ENCODE data around the gene CYTH1. TPM values are rescaled to one million over a fixed set of nuclear protein-coding genes. Genes with fewer than 3 reads are reported as not detected.

Gene CYTH1
- polyA plus RNA-seq, 1 donor: 40.6 TPM

DNA sequence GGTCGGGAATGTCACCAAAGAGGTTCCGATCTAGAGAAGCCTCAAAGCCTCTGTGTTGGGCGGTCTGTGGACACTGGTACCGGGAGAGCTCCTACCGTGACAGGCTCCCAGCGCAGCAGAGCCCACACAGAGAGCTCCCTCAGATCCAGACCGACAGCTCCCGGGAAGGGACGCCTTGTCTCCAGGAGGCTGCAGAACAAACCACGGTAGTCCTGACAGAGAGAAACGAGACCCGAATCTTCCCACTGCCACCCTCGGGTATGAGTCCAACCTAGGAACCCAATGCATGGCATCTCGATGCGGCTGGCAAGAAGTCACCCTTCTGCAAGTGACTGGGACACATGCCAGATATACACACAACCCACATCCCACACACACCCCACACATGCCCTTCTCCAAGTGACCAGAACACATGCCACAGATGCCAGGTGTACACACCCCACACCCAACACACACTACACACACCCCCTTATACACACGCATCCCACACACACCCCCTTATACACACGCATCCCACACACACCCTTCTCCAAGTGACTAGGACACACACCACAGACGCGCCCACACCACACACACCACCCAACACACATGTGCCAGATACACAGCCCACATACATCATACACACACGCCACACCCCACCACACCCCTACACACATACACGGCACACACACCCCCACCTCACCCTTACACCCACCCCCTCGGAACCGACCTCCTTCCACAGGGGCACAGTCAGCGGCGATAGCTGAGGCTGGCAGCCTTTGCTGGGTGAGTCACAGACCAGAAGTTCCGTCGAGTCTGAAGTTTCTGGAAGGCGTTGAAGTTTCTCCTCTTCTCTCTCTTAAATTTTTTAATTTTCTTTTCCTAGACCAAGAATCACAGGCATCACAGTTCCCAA, 15.9 kb upstream of the CYTH1 start:
- no peaks in the 10 kb centered on the region for H3K4me1 ChIP-seq (ENCODE audit: control insufficient read depth, insufficient read depth, low read length)

DNA sequence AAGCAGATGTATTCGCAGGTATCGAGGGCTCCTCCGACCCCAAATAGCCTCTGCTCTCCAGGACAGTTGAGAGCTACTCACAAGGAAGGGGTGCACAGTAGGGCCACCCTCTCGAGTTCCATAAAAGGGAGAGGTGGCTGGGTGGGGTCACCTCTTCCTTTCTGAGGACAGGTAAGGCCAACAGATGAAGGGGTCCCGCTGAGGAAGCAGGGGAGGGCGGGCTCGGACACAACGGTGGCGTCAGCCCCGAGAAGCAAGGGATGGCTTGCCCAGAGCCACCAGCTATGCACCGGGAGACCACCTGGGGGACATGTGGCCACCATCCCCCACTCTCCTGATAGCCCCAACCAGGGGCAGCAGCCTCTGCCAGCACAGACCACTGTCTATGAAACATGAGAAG, 15.1 kb upstream of the CYTH1 start:
- no peak for DNase-seq
- no peak overlapping the region for H3K27ac ChIP-seq (ENCODE audit: low read length)
- H3K9me3 ChIP-seq (ENCODE audit: control insufficient read depth, low read depth, low read length): no peaks in the 10 kb centered on the region
- peaks cover 80% of the 10 kb centered on the region for H3K36me3 ChIP-seq (ENCODE audit: control insufficient read depth, insufficient read depth, low read length)
- no peak overlapping the region for H3K4me3 ChIP-seq (ENCODE audit: low read length)
- no CpG with 5 or more reads among the region's 11 CpGs for WGBS (ENCODE audit: insufficient coverage, low lambda C conversion rate)
- no peaks in the 10 kb centered on the region for H3K4me1 ChIP-seq (ENCODE audit: control insufficient read depth, insufficient read depth, low read length)
- no peaks in the 10 kb centered on the region for H3K27me3 ChIP-seq (ENCODE audit: control insufficient read depth, insufficient read depth, low read length)

More for the DNA sequence above, 15.9 kb upstream of the CYTH1 start:
- peaks cover 86% of the 10 kb centered on the region for H3K36me3 ChIP-seq (ENCODE audit: control insufficient read depth, insufficient read depth, low read length)
- no peaks in the 10 kb centered on the region for H3K27me3 ChIP-seq (ENCODE audit: control insufficient read depth, insufficient read depth, low read length)
- H3K9me3 ChIP-seq (ENCODE audit: control insufficient read depth, low read depth, low read length): no peaks in the 10 kb centered on the region
- WGBS (ENCODE audit: insufficient coverage, low lambda C conversion rate): no CpG with 5 or more reads among the region's 28 CpGs
- no peak for DNase-seq
- H3K27ac ChIP-seq (ENCODE audit: low read length): no peak overlapping the region
- H3K4me3 ChIP-seq (ENCODE audit: low read length): no peak overlapping the region

DNA sequence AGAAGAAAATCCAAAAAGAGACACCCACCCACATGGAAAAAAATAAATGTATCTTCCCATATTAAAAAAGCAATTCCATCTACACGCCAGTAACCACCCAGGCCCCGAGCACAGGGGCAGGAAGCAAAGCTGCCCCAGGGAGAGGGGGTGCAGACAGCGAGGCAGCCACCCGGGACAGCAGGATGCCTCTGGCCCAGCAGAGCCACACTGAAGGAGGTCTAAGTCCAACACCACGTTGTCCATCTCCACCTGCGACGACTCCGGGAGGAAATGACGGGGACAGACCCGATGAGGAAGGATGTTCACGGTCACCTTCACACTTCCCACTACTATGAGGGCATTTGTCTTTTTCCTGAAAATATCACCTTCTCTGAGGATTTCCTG, 14.4 kb upstream of the CYTH1 start:
- WGBS (ENCODE audit: insufficient coverage, low lambda C conversion rate): no CpG with 5 or more reads among the region's 11 CpGs
- DNase-seq: no peak
- Histone ChIP-seq H3K36me3 (ENCODE audit: control insufficient read depth, insufficient read depth, low read length) (peaks cover 77% of the 10 kb centered on the region), H3K4me3 (ENCODE audit: low read length) (no peak overlapping the region), H3K4me1 (ENCODE audit: control insufficient read depth, insufficient read depth, low read length) (no peaks in the 10 kb centered on the region), H3K27me3 (ENCODE audit: control insufficient read depth, insufficient read depth, low read length) (no peaks in the 10 kb centered on the region), H3K9me3 (ENCODE audit: control insufficient read depth, low read depth, low read length) (no peaks in the 10 kb centered on the region), H3K27ac (ENCODE audit: low read length) (no peak overlapping the region)

DNA sequence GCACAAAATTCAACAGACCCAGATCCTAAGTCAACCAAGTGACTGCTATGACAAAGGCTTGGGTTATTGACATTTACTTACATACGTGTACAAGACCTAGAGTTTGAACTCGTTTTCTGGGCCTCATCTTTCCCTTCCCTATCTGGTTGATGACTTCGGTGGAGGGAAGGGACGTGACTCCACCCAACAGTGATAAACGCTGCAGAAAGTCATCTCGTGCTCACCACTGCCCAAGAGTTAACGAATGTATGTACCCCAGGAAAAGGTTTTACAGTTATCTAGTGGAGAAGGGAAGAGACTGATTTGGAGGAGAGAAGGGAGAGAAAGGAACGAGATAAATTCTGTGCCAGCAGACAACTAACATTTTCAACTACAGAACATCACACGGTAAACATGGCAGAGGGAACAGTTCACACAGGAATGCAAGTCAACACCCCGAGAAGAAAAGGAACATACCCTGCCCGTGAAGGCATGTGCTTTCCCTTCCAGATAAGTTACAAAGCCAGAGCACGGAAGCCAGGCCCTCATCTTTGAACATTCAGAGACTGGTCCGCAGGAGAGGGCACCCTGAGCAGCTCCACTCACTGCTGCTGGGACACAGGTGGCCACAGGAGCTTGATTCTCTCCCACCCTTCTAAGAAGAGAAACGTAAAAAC, 13.9 kb upstream of the CYTH1 start:
- H3K27me3 ChIP-seq (ENCODE audit: control insufficient read depth, insufficient read depth, low read length): no peaks in the 10 kb centered on the region
- H3K36me3 ChIP-seq (ENCODE audit: control insufficient read depth, insufficient read depth, low read length): peaks cover 73% of the 10 kb centered on the region
- H3K4me3 ChIP-seq (ENCODE audit: low read length): no peak overlapping the region
- DNase-seq: no peak
- H3K4me1 ChIP-seq (ENCODE audit: control insufficient read depth, insufficient read depth, low read length): no peaks in the 10 kb centered on the region
- 90% methylated on average over 2 of the region's 14 CpGs for WGBS (ENCODE audit: insufficient coverage, low lambda C conversion rate)
- H3K9me3 ChIP-seq (ENCODE audit: control insufficient read depth, low read depth, low read length): no peaks in the 10 kb centered on the region
- H3K27ac ChIP-seq (ENCODE audit: low read length): no peak overlapping the region

DNA sequence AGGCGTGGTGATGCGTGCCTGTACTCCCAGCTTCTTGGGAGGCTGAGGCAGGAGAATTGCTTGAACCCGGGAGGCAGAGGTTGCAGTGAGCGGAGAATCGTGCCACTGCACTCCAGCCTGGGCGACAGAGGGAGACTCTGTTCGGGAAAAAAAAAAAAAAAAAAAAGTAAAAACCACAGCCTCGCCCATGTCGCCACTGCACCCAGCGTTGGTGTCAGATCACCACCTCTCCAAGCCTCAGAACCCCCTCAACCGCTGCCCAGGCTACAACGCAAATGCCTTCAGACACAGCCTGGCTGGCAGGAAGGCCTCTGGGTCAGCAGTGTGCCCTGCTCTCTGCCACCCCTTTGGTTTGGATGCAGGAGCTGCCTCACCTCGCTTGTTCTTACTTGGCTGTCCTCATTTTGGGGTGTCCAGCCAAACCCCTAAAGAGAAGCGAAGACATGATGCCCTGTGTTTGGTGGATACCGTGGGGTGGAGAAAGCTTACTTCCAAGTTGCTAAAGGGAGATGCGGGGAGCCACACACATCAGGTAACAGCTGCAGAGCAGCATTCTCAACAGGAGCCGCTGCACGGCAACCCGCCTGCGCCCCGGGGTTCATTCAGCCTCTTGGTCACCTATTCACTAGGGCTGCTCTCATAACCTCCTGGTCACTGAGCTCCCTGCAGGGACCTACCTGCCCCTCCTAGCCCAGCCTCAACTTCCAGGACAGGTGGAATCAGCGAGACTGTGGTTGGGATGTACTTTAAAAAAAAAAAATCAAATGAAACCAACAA, 13.0 kb upstream of the CYTH1 start:
- peaks cover 66% of the 10 kb centered on the region for H3K36me3 ChIP-seq (ENCODE audit: control insufficient read depth, insufficient read depth, low read length)
- H3K4me1 ChIP-seq (ENCODE audit: control insufficient read depth, insufficient read depth, low read length): no peaks in the 10 kb centered on the region

DNA sequence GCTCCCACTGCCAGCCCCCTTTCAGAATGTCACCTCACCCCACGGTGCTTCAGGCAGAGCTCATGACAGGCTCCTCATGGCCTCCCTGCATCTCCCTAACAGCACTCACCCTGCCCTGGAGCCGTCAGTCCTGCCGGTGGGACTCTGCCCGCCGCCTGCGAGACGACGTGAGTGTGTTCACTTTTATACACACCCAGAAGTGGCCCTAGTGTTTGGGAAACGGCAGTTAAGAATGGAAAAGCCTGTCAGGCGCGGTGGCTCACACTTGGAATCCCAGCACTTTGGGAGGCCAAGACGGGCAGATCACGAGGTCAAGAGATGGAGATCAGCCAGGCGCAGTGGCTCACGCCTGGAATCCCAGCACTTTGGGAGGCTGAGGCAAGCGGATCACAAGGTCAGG, 12.3 kb upstream of the CYTH1 start:
- Histone ChIP-seq H3K27ac (ENCODE audit: low read length) (no peak overlapping the region), H3K9me3 (ENCODE audit: control insufficient read depth, low read depth, low read length) (no peaks in the 10 kb centered on the region), H3K4me3 (ENCODE audit: low read length) (no peak overlapping the region), H3K36me3 (ENCODE audit: control insufficient read depth, insufficient read depth, low read length) (peaks cover 60% of the 10 kb centered on the region), H3K27me3 (ENCODE audit: control insufficient read depth, insufficient read depth, low read length) (no peaks in the 10 kb centered on the region), H3K4me1 (ENCODE audit: control insufficient read depth, insufficient read depth, low read length) (no peaks in the 10 kb centered on the region)
- DNase-seq: no peak
- no CpG with 5 or more reads among the region's 16 CpGs for WGBS (ENCODE audit: insufficient coverage, low lambda C conversion rate)

More for the DNA sequence above, 13.0 kb upstream of the CYTH1 start:
- Histone ChIP-seq H3K9me3 (ENCODE audit: control insufficient read depth, low read depth, low read length) (no peaks in the 10 kb centered on the region), H3K4me3 (ENCODE audit: low read length) (no peak overlapping the region), H3K27me3 (ENCODE audit: control insufficient read depth, insufficient read depth, low read length) (no peaks in the 10 kb centered on the region), H3K27ac (ENCODE audit: low read length) (no peak overlapping the region)
- WGBS (ENCODE audit: insufficient coverage, low lambda C conversion rate): no CpG with 5 or more reads among the region's 22 CpGs
- no peak for DNase-seq

DNA sequence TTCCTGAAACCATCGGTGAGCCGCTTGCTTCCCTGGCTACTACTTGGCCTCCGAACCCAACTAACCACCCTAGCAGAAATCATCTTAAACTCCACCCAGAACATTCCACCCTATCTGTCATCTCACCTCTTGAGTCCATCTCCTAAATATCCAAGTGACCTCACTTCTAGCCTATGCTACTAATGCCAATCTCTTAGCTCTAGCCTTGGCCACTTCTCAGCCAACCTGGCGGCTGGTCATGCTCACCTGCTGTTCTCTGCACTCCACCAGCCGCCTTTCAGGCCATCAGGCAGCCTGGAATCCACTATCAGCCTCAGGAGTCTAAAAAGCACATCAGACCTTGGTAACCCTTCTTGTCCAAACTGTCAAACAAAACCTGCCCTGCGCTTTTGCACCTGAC, 11.9 kb upstream of the CYTH1 start:
- Histone ChIP-seq H3K4me1 (ENCODE audit: control insufficient read depth, insufficient read depth, low read length) (no peaks in the 10 kb centered on the region), H3K27ac (ENCODE audit: low read length) (no peak overlapping the region), H3K27me3 (ENCODE audit: control insufficient read depth, insufficient read depth, low read length) (no peaks in the 10 kb centered on the region), H3K36me3 (ENCODE audit: control insufficient read depth, insufficient read depth, low read length) (peaks cover 58% of the 10 kb centered on the region), H3K4me3 (ENCODE audit: low read length) (no peak overlapping the region), H3K9me3 (ENCODE audit: control insufficient read depth, low read depth, low read length) (no peaks in the 10 kb centered on the region)
- WGBS (ENCODE audit: insufficient coverage, low lambda C conversion rate): no CpG with 5 or more reads among the region's 6 CpGs
- no peak for DNase-seq

DNA sequence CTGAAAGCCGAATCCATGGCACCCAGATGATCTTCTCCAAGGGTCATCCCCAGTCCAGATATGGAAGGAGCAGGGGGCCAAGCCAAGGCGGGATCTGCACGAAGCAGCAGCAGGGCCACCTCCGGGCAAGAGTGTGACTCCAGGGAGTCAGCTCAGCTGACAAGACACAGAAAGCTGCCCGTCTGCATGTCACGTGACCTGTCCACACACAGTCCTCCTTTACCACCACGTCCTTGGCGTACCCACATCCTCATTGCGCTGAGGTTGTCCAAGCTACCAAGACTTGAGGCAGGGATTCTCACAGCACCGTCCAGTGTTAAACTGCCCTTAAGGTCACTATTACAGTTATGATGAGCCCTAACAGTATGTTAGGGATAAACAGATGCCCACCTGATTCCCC, 11.3 kb upstream of the CYTH1 start:
- H3K4me1 ChIP-seq (ENCODE audit: control insufficient read depth, insufficient read depth, low read length): no peaks in the 10 kb centered on the region
- H3K36me3 ChIP-seq (ENCODE audit: control insufficient read depth, insufficient read depth, low read length): peaks cover 52% of the 10 kb centered on the region
- 80% methylated on average over 1 of the region's 10 CpGs for WGBS (ENCODE audit: insufficient coverage, low lambda C conversion rate)

DNA sequence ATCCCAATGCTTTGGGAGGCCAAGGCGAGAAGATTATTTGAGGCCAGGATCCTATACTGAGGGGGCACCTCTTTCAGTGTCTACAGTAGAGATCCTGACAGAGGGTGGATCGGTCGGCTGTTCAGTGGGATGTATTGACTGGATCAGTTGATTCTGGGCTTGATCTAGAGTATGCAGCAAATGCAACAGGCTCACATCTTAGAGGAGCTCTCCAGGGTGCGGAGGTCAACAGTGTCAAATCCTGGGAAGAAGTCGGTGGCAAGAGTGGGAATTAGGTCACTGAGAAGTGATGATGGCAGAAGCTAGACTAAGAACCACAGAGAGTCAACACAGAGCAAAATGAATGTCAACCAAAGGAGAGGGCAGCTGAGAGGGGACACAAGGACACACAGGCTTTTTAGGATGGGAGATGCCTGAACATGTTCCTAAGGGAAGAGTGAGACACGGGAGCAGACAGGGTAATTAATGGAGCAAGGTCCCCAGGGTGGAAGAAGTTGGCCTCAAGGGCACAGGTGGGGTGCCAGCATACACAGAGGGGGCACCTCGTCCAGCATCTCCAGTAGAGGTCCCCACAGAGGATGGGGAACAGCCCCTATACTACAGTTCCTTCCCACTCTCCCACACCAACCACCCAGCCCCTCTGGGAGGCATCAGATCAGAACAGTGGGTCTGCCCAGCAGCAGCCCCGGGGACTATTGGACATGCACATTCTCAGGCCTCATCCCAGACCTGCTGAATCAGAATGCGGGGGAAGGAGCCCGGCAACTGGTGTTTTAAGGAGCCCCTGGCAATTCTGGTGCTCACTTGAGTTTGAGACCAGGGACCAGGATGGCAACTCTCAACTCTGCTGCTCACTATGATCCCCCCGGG, 10.0 kb upstream of the CYTH1 start:
- no peak for DNase-seq
- Histone ChIP-seq H3K27ac (ENCODE audit: low read length) (no peak overlapping the region), H3K36me3 (ENCODE audit: control insufficient read depth, insufficient read depth, low read length) (peaks cover 39% of the 10 kb centered on the region), H3K9me3 (ENCODE audit: control insufficient read depth, low read depth, low read length) (no peaks in the 10 kb centered on the region), H3K4me3 (ENCODE audit: low read length) (no peak overlapping the region), H3K27me3 (ENCODE audit: control insufficient read depth, insufficient read depth, low read length) (no peaks in the 10 kb centered on the region), H3K4me1 (ENCODE audit: control insufficient read depth, insufficient read depth, low read length) (no peaks in the 10 kb centered on the region)
- WGBS (ENCODE audit: insufficient coverage, low lambda C conversion rate): no CpG with 5 or more reads among the region's 11 CpGs

More for the DNA sequence above, 11.3 kb upstream of the CYTH1 start:
- Histone ChIP-seq H3K27me3 (ENCODE audit: control insufficient read depth, insufficient read depth, low read length) (no peaks in the 10 kb centered on the region), H3K27ac (ENCODE audit: low read length) (no peak overlapping the region), H3K4me3 (ENCODE audit: low read length) (no peak overlapping the region), H3K9me3 (ENCODE audit: control insufficient read depth, low read depth, low read length) (no peaks in the 10 kb centered on the region)
- no peak for DNase-seq
